HG03571 (cell line): ENCODE data around the gene AKR7A3.
"Not testable (repeated sequence)": the region's sequence is repeated elsewhere in the genome, so short reads cannot be mapped to it uniquely, and the experiment has no call there.

ENCODE experiments used
- ATAC-seq: cut with Tn5 transposase; IDR thresholded peaks from one replicate; pipeline ENCODE4 v1.9.1; 2021; ENCODE audit not compliant: unreplicated experiment

AKR7A3 gene

DNA sequence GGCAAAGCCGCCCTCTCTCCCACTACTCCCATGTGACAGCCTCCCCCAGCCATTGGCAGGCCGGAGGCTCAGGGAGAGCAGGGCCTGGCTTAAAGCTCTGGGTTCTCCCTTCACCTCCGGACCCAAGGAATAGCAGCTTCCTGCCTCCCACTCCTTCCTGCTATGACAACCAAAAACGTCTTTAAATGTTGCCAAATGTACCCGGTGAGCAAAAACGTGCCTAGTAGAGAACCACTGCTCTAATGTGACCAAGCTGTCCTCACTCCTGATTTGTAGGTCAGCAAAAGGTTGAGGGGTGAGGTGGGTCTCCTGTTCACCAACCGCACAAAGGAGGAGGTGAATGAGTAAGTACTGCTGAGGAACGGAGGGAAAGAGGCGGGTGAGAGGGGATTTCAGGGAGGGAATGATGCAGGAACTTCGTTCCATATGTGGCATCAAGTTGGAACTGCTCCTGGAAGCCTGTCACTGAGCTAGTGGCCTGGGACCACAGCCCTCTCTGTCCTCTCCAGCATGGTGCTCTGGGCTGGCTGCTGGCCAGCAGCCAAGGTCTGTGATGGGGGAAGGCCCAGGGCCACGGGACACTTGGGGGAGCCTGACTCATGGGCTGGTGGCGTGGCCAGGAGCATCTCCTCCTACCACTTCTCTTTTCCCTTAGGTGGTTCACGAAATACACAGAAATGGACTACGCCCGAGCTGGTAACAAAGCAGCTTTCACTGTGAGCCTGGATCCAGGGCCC is 31.2 kb downstream of the AKR7A3 start:
- no peak for ATAC-seq

- ATAC-seq: not testable (repeated sequence)
Observed at GRCh38 chr1:19256301-19256700, 32.3 kb downstream of the AKR7A3 start.

DNA sequence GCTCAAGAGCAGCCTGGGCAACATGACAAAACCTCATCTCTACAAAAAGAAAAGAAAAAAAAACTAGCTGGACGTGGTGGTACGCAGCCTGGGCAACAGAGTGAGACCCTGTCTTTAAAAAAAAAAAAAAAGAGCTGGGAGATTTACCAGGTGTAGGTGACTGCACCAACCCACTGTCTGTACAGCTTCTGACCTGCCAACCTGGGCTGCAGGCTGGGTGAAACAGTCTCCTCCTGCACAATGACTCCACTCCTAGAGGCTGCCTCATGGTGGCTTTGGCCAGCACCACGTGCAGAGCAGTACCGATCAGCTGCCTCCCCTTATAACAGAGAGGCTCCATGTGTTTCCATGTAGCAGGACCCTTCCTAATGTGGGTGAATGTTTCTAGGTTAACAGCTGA is 33.3 kb downstream of the AKR7A3 start:
- no peak for ATAC-seq

DNA sequence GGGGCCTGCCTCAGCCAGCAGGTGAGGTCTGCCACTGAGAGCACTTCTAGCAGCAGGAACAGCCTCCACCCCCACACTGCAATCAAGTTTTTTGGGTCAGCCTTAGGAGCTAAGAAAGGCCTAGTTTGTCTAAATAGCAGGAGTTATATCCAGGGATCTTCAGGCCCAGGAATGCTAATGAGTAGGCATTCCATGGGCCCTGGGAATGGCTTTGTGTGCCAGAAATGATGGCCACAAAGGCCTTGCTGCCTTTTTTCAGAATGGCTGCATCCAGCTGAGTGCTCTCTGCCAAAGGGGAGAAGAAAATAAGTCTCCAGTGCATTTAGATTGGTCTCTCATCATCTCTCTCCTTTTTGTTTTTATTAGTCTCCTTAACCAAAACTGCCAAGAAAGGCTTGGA is 34.2 kb downstream of the AKR7A3 start:
- no peak for ATAC-seq

DNA sequence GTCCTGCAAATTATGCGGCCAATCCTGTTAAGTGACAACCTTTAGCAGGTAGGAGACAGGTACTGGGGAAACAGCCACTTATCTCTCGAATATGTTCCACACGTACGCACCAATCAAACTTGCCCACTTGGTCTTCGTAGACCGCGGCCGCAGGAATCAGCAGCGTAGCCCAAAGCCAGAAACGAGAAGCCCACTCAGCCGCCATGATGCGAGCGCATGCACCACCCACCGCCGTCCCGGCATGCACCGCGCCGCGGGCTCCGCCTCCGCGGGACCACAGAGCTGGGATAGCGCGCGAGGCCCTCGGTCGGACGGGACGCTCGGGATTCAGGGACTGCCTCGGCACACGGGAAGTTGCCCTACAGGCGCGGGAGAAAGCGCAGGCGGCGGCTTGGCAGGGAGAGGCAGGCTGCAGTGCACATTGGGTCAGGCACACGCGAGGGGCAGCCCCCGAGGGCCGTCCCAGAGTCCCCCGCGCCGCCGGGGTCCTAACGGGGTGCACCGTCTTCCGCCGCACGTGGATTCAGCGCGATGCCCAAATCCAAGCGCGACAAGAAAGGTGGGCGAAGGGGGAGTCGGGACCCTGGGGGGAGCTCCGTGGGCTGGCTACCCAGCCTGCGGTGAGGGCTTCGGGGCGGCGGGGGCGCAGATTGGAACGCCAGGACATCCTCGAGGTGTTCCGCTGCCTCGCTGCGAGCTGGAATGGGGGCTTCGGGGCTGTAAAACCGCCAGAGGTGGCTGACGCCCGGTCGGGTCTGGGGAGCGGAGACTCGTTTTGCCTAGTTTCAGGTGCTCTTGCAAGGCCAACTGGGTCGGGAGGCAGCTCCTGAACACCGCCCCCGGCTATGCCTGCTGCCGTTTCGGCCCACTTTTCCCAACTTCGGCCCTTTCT is 37.0 kb downstream of the AKR7A3 start, which contains the start of the genes EMC1 and MRTO4:
Gene EMC1, minus strand, starts transcription at position 220 of the 892 bp plus-strand sequence. Its CDS starts 15 bp downstream, at position 205.
Gene MRTO4, plus strand, starts transcription at position 501 of the 892 bp plus-strand sequence. Its CDS starts 31 bp downstream, at position 532.
- peak; percentile 63 for ATAC-seq

DNA sequence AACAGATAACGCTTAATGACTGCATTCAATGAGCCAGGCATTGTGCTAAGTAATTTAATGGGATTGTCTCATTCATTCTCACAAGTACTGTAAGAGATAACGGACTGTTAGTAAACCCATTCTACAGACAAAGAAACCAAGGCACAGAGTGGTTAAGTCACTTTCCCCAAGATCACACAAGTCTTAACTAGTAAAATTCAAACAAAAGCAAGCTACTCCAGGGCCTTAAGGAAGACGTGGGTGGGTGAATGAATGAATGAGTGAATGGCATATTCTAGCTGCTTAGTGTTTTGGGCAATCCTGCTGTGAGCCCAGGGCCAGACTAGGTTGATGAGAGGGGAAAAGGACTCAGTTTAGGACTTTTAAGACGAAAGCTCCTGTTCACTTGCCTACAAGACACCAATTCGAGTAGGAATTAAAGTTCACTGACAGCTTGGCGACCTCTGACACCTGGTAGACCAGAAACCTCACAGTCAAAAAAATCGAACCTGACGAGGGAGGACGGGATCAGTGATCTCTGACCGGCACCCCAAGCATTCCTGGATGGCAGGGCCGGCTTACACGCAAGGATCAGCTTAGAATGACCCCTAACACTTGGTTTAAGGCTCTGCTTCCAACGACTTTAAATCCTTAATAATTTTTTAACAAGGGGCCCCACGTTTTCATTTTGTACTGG is 37.8 kb downstream of the AKR7A3 start:
- no peak for ATAC-seq

- ATAC-seq: no peak
Observed at GRCh38 chr1:19240673-19241538, 47.7 kb downstream of the AKR7A3 start.

- no peak for ATAC-seq
Observed at GRCh38 chr1:19239876-19240275, 48.7 kb downstream of the AKR7A3 start.

DNA sequence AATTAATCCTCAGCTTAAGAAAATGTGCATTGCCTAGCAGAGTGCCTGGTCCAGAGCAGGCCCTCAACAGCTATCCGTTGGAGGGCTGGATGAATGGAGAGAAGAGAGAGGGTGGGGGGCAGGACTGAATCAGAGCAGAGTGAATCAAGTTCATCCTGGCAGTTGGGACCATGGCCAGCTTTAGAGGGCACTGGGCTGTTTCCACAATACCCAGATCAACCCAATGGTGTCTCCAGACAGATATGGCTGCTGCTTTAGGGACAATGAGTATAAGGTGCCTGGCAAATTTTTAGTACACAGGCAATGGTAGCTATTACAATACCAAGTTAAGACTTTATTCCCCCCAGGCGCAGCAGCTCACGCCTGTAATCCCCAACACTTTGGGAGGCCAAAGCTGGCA is 54.3 kb downstream of the AKR7A3 start:
- ATAC-seq: no peak
